Sciatic nerve (tissue), 2 donors: Measurements from ENCODE around the gene LIMA1. TPM values are rescaled to one million over a fixed set of nuclear protein-coding genes. Genes with fewer than 3 reads are reported as not detected.
"Not testable (repeated sequence)": the region's sequence is repeated elsewhere in the genome, so short reads cannot be mapped to it uniquely, and the experiment has no call there.

Experiments used
- ATAC-seq: fragments of 200-7000 bp; cut with Tn5 transposase; one replicate; pipeline ENCODE4 v1.9.1; 2020; ENCODE audit warnings: mild to moderate bottlenecking, moderate library complexity
- DNase-seq: peaks from one replicate; pipeline ENCODE4 v3.0.0-alpha.2; 2020; ENCODE audit warnings: low spot score
- intact Hi-C: fragments of 100-400 bp; cut with DNase I; formaldehyde crosslinking; loops from one replicate; pipeline ENCODE4 v1.14.2; 2022
- total RNA-seq: library from RNA; stranded (reverse); fragmentation: NEBNext Ultra II Directional; extraction: Animal tissue kit (Norgen Biotek cat#: 25700); gene quantifications from one replicate; pipeline ENCODE4 v1.2.1, GENCODE V29; 2021
- donor health status: DM: no; HTN: no; CAD: no.
- donor health status: DM: no; HTN: no; CAD: no.

Gene LIMA1
- 142 TPM for total RNA-seq

DNA sequence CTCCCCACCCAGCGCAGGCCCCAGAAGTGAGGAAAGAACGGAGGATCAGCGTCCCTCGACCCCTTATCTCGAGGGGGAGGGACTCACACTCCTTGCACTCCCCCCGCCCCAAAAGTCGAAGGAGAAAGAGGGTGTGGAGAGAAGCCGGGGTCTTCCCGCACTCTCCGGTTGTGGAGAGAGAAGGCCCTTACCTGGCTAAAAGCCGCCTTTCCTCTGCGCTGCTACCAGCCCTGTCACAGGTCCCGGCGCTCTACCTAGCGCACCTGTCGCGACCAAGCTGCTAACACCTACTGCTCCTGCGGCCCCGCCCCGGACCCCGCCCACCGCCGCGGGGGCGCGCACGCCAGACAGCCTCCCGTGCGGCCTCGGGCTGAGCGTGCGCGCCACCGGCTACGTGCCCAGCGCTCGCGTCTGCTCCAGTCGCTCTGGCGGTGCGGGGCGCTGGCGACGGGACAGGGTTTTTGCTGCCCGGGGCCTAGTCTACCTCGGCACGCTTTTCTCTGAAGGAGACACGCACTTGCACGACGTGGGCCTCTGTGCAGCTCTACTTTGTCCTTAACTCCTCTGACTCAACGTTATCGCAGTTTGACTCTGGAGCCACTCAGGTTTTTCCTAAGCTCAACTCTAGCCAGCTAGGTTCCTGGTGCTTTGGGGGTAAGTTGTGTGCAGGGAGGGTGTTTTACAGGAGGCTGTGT lies at the start of gene LIMA1:
Gene LIMA1 (minus strand): TSS at position 292 of the 695 bp plus-strand sequence. CDS start 34,769 bp downstream, outside the sequence.
- ATAC-seq (peak; percentile 99), DNase-seq (peak; percentile 91)
- intact Hi-C loops: no loop called here

DNA sequence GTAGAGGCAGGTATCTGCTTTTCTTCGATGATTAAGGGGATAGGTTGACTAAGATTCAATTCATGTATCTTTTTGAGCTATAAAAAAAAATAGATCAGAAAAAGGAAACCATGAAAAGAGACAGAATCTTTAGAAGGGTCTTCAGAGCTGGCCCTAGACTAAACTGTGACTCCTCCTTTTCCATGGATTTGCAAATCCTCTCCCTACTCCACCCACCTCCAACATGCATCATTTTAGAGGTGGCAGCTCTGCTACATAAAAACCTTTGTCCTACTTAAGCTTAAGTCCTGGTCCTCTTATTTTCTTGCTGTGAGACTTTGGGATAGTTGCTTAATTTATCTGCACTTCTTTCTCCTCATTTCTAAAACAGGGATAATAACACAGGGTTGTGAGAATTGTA lies 48.4 kb upstream of the LIMA1 start:
- no peak for DNase-seq
- intact Hi-C loops: no loop called here

DNA sequence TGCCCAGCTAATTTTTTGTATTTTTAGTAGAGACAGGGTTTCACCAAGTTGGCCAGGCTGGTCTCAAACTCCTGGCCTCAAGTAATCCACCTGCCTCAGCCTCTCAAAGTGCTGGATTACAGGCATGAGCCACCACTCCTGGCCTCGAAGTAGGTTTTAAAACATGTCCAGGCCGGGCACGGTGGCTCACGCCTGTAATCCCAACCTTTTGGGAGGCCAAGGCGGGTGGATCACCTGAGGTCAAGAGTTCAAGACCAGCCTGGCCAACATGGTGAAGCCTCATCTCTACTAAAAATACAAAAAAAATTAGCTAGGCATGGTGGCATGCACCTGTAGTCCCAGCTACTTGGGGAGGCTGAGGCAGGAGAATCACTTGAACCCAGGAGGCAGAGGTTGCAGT lies 45.3 kb upstream of the LIMA1 start:
- ATAC-seq: not testable (repeated sequence)
- intact Hi-C loops: loop anchor here (1.0 kb wide), 1 partner anchor 12 kb away; no protein-coding TSS in a partner anchor

More for the DNA sequence above, 48.4 kb upstream of the LIMA1 start:
- ATAC-seq: no peak

GRCh38 chr12:50326590-50327284 lies 43.4 kb upstream of the LIMA1 start:
- DNase-seq (no peak), ATAC-seq (peak; percentile 52)
- intact Hi-C loops: no loop called here

More for the DNA sequence above, 45.3 kb upstream of the LIMA1 start:
- DNase-seq: not testable (repeated sequence)

- ATAC-seq (no peak), DNase-seq (no peak)
- intact Hi-C loops: no loop called here
These were observed 42.6 kb upstream of the LIMA1 start for GRCh38 chr12:50325890-50326391.

GRCh38 chr12:50324770-50325169 lies 41.5 kb upstream of the LIMA1 start:
- ATAC-seq, DNase-seq, intact Hi-C loops: not testable (repeated sequence)

DNA sequence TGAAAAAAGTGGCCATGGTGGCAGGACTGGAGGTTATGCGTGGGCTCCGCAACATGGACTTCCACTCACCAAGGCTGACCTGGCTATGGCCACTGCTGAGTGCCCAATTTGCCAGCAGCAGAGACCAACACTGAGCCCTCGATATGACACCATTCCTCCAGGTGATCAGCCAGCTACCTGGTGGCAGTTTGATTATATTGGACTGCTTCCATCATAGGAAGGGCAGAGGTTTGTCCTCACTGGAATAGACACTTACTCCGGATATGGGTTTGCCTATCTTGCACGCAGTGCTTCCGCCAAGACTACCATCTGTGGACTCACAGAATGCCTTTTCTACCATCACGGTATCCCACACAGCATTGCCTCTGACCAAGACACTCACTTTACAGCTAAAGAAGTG lies 40.8 kb upstream of the LIMA1 start:
- DNase-seq, intact Hi-C loops, ATAC-seq: not testable (repeated sequence)

DNA sequence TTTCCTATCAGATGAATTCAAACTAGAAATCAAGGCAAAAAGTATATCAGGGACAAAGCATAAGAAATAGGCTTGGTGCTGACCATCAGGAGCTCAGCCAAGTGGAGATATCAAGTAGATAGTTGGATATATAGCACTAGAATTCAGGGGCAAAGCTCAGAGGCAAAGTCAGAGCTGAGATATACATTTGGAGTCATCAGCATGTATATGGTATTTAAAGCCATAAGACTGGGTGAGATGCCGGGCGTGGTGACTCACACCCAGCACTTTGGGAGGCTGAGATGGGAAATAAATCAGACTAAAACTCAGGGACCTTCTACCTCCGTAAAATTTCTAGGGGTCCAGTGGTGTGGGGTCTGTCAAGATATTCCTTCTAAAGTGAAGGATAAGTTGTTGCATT lies 38.9 kb upstream of the LIMA1 start:
- ATAC-seq: no peak
- no peak for DNase-seq
- intact Hi-C loops: no loop called here

- no peak for ATAC-seq
- no peak for DNase-seq
- intact Hi-C loops: no loop called here
These were observed 33.9 kb upstream of the LIMA1 start for GRCh38 chr12:50317203-50317602.

GRCh38 chr12:50315803-50316202 lies 32.5 kb upstream of the LIMA1 start:
- DNase-seq: no peak
- intact Hi-C loops: no loop called here
- no peak for ATAC-seq

DNA sequence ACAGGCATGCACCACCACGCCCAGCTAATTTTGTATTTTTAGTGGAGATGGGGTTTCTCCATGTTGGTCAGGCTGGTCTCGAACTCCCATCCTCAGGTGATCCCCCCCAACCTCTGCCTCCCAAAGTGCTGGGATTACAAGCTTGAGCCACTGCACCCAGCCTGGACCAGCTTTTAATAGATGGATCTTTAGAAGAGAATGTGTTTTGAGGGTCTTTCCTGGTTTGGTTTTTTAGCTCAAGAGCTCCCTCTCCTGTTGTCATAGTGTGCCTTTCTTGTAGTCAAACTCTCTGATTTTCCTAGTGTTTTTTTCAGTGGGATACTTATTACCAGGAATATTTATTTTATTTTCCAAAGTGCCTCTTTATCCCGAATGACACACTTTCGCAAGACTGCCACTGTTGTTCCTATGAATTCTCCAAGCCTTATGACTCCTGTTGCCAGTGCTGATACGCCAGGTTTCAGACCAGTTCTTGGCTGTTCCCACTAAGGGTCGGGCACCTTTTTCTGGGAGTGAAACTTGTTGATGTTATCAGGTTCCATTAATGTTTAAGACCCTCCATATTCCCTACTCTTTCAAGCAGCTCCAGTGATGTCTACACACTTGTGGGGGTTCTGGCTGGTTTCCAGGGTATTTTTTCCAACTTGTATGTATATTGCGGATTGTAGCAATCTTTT lies 31.5 kb upstream of the LIMA1 start:
- DNase-seq: peak; percentile 42
- no peak for ATAC-seq
- intact Hi-C loops: loop anchor here (5.0 kb wide), 1 partner anchor 1498 kb away; a partner anchor contains a TSS

DNA sequence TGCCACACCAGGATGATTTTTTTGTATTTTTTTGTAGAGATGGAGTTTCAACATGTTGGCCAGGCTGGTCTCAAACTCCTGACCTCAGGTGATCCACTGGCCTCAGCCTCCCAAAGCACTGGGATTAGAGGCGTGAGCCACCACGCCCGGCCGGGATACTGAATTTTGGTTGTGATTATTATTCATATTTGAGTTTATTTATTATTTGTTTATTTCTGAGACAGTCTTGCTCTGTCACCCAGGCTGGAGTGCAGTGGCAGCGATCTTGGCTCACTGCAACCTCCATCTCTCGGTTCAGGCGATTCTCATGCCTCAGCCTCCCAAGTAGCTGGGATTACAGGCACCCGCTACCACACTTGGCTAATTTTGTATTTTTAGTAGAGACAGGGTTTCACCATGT lies 30.7 kb upstream of the LIMA1 start:
- peak; percentile 33 for DNase-seq
- intact Hi-C loops: loop anchor here (5.0 kb wide), 1 partner anchor 1498 kb away; a partner anchor contains a TSS
- ATAC-seq: not testable (repeated sequence)

DNA sequence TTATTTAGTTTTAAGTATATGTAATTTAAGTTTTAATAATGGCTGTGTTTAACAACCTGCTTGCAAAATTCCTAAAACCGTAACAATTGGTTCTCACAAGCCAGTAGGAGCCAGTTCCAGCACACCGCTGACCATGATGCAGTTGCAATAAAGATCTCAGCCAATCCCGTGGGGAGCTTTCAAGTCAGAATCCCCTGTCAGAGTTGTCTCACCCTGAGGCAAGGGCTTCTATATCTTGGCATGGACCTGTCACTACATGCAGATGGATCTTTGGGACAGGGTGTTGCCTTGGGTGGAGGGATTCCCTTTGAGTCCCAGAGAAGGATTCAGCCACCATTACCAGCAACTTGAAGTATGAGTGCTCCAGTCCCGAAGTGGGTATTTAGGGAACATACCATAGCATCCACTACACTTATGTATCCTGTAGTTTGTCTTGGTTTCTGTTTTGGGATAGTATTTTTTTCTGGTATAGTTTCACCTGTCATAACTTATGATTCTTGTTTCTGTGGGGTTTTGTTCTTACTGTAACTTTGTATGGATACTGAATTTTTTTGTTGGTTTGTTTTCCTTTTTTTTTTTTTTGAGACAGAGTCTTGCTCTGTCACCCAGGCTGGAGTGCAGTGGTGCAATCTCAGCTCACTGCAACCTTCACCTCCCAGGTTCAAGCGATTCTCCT lies 30.1 kb upstream of the LIMA1 start:
- intact Hi-C loops: loop anchor here (5.0 kb wide), 1 partner anchor 1499 kb away; a partner anchor contains a TSS
- no peak for DNase-seq
- no peak for ATAC-seq

- intact Hi-C loops: loop anchor here (5.0 kb wide), 1 partner anchor 1500 kb away; a partner anchor contains a TSS
- DNase-seq: peak; percentile 56
- peak; percentile 68 for ATAC-seq
These were observed 28.7 kb upstream of the LIMA1 start for GRCh38 chr12:50311858-50312609.

DNA sequence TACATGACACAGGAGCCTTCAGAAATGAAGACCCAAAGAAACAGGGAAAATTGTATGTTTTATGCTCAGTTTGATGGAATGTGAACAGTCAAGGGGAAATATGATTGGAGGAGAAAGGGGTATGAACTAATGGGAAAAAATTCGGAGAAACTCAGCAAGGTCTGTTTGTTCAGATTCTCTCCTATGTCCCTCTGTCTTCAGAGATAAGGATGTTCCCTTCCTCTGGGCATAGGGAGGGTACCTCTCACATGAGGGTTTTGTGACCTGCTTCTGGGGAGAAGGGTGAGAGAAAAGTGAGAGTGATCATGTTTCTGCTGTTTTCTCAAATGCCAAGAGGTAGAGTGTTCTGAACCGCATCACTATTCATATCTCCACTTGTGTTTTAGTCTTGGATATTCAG lies 26.6 kb upstream of the LIMA1 start:
- intact Hi-C loops: loop anchor here (5.0 kb wide), 1 partner anchor 1502 kb away; a partner anchor contains a TSS
- ATAC-seq (no peak), DNase-seq (no peak)

DNA sequence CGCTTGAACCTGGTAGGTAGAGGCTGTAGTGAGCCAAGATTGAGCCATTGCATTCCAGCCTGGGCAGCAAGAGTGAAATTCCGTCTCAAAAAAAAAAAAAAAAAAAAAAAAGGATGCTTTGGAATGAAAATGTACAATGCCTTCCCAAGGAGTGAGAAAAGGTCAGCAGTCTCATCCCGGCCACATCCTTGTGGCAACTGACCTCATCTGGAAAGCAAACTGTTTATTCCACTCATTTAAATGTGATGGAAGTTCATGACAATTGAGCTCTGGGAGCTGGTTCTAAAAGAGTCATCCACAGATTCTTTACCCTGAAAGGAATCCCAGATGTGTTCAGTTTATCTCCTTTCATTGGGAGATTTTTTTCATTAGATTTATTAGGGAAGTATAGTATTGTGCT lies 19.4 kb upstream of the LIMA1 start:
- intact Hi-C loops: no loop called here
- peak; percentile 5 for DNase-seq
- no peak for ATAC-seq

- intact Hi-C loops: no loop called here
- ATAC-seq (no peak), DNase-seq (no peak)
These were observed 14.7 kb upstream of the LIMA1 start for GRCh38 chr12:50297996-50298395.

GRCh38 chr12:50297027-50297426 lies 13.7 kb upstream of the LIMA1 start:
- DNase-seq (no peak), ATAC-seq (no peak)
- intact Hi-C loops: no loop called here
